Endodermal cell (in vitro differentiated cells): ENCODE results near the gene ZNF423. TPM values are rescaled to one million over a fixed set of nuclear protein-coding genes. Genes with fewer than 3 reads are reported as not detected.

Experiments used
- DNase-seq: peaks from one replicate; pipeline ENCODE4 v3.0.0-alpha.2; 2017
- H3K27ac ChIP-seq: 2 replicates; pipeline ENCODE4 v1.5.1; 2013; ENCODE audit warnings: mild to moderate bottlenecking, low read depth, low read length, moderate library complexity
- H3K27me3 ChIP-seq: 2 replicates; pipeline ENCODE4 v1.6.1; 2013; ENCODE audit warnings: mild to moderate bottlenecking, low read length, moderate library complexity; ENCODE audit not compliant: insufficient read depth, control insufficient read depth, poor library complexity, severe bottlenecking
- H3K36me3 ChIP-seq: 2 replicates; pipeline ENCODE4 v1.7.0; 2013; ENCODE audit warnings: mild to moderate bottlenecking, low read length, moderate library complexity; ENCODE audit not compliant: control insufficient read depth, insufficient read depth
- H3K4me1 ChIP-seq: one replicate; pipeline ENCODE4 v1.7.0; 2013; ENCODE audit warnings: low read length; ENCODE audit not compliant: control insufficient read depth, insufficient read depth
- H3K4me3 ChIP-seq: 2 replicates; pipeline ENCODE4 v1.5.1; 2013; ENCODE audit warnings: mild to moderate bottlenecking, low read length, moderate library complexity
- H3K9ac ChIP-seq: 2 replicates; pipeline ENCODE4 v1.6.1; 2013; ENCODE audit warnings: mild to moderate bottlenecking, low read length, moderate library complexity; ENCODE audit not compliant: poor library complexity, severe bottlenecking; ENCODE audit errors: extremely low read depth
- H3K9me3 ChIP-seq: 2 replicates; pipeline ENCODE4 v1.6.1; 2013; ENCODE audit warnings: mild to moderate bottlenecking, low read length, moderate library complexity; ENCODE audit not compliant: control insufficient read depth
- H3K27ac Mint-ChIP-seq: 2 replicates; pipeline ENCODE4 v1.8.0; 2020; ENCODE audit warnings: mixed read lengths
- H3K27me3 Mint-ChIP-seq: 2 replicates; pipeline ENCODE4 v1.8.0; 2021; ENCODE audit warnings: mild to moderate bottlenecking, mixed read lengths; ENCODE audit not compliant: insufficient read depth
- H3K36me3 Mint-ChIP-seq: 2 replicates; pipeline ENCODE4 v1.8.0; 2020; ENCODE audit warnings: low read depth, mixed read lengths
- H3K4me1 Mint-ChIP-seq: 2 replicates; pipeline ENCODE4 v1.8.0; 2020; ENCODE audit warnings: mixed read lengths
- H3K4me3 Mint-ChIP-seq: 2 replicates; pipeline ENCODE4 v1.8.0; 2020; ENCODE audit warnings: mild to moderate bottlenecking, moderate library complexity, mixed read lengths
- H3K9me3 Mint-ChIP-seq: 2 replicates; pipeline ENCODE4 v1.8.0; 2020; ENCODE audit warnings: mild to moderate bottlenecking, mixed read lengths
- WGBS, 2 experiments: methylation state at CpG; one replicate each; pipeline versions ENCODE4 v1.1.5 to v1.1.7; 2013; ENCODE audit warnings: missing lambda C conversion rate in 2 of 2, mixed read lengths in 1 of 2; ENCODE audit not compliant: insufficient coverage in 1 of 2, insufficient read length in 1 of 2; 5-methylcytosine and 5-hydroxymethylcytosine counted together
- total RNA-seq, 2 donors: library from RNA; stranded (reverse); fragmentation: NEBNext Ultra II Directional in 1 of 2; extraction: Animal tissue kit (Norgen Biotek cat#: 25700) in 1 of 2; gene quantifications; 2 replicates in 1 of 2; 3 replicates in 1 of 2; pipeline ENCODE4 v1.2.1, GENCODE V29; 2021
- TF ChIP-seq, protein P1 (sequence below): fragments of 200-600 bp; sonication (generic); conservative IDR thresholded peaks from 2 replicates; pipeline ENCODE4 v1.5.0; 2021; ENCODE audit warnings: antibody characterized with exemption, mild to moderate bottlenecking

ZNF423 gene
- total RNA-seq, 2 donors from 2014 or later = 30.3 to 41.9 TPM

DNA sequence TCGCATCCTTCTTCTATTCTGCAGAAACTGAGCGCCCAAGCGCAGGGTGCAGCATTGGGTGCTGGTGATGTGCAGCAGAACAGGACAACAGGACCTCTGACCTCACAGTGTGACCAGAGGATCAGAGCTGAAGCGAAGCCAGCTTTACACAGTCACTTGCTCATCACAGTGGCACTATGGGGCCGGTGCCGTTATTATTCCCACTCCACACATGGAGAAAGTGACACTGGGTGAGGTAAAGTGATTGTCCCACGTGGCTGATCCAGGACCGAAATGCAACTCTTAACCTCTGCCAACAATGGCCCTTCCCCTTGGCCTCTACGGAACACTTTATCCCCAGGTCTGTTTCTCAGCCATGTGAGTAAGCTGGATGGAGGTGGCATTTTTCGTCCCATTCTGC is 311.1 kb downstream of the ZNF423 start:
- H3K9ac ChIP-seq = no peak overlapping the region
- H3K9me3 ChIP-seq = no peaks in the 10 kb centered on the region
- no peak overlapping the region for H3K27ac ChIP-seq
- DNase-seq = no peak
- TF ChIP-seq, protein P1, sequence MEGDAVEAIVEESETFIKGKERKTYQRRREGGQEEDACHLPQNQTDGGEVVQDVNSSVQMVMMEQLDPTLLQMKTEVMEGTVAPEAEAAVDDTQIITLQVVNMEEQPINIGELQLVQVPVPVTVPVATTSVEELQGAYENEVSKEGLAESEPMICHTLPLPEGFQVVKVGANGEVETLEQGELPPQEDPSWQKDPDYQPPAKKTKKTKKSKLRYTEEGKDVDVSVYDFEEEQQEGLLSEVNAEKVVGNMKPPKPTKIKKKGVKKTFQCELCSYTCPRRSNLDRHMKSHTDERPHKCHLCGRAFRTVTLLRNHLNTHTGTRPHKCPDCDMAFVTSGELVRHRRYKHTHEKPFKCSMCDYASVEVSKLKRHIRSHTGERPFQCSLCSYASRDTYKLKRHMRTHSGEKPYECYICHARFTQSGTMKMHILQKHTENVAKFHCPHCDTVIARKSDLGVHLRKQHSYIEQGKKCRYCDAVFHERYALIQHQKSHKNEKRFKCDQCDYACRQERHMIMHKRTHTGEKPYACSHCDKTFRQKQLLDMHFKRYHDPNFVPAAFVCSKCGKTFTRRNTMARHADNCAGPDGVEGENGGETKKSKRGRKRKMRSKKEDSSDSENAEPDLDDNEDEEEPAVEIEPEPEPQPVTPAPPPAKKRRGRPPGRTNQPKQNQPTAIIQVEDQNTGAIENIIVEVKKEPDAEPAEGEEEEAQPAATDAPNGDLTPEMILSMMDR = no peak
- H3K27ac Mint-ChIP-seq = no peak overlapping the region
- no peaks in the 10 kb centered on the region for H3K27me3 Mint-ChIP-seq
- peaks cover 3% of the 10 kb centered on the region for H3K36me3 Mint-ChIP-seq
- no peaks in the 10 kb centered on the region for H3K9me3 Mint-ChIP-seq
- no peaks in the 10 kb centered on the region for H3K36me3 ChIP-seq
- 92 to 93% methylated on average over 6 to 10 of the region's 10 CpGs for WGBS, 2 experiments
- no peak overlapping the region for H3K4me3 ChIP-seq
- H3K4me3 Mint-ChIP-seq = no peak overlapping the region
- peaks cover 5% of the 10 kb centered on the region for H3K4me1 ChIP-seq
- peaks cover 31% of the 10 kb centered on the region for H3K4me1 Mint-ChIP-seq
- no peaks in the 10 kb centered on the region for H3K27me3 ChIP-seq

- Histone ChIP-seq H3K4me1 (peaks cover 5% of the 10 kb centered on the region), H3K36me3 (no peaks in the 10 kb centered on the region), H3K27ac (peak overlapping the region; percentile 72), H3K9ac (no peak overlapping the region), H3K9me3 (no peaks in the 10 kb centered on the region), H3K27me3 (no peaks in the 10 kb centered on the region), H3K4me3 (no peak overlapping the region)
- H3K4me1 Mint-ChIP-seq = peaks cover 28% of the 10 kb centered on the region
- no peaks in the 10 kb centered on the region for H3K27me3 Mint-ChIP-seq
- 92% methylated on average over 5 to 15 of the region's 15 CpGs for WGBS, 2 experiments
- no peaks in the 10 kb centered on the region for H3K9me3 Mint-ChIP-seq
- peaks cover 3% of the 10 kb centered on the region for H3K36me3 Mint-ChIP-seq
- DNase-seq = no peak
- TF ChIP-seq, protein P1 = no peak
- no peak overlapping the region for H3K27ac Mint-ChIP-seq
- H3K4me3 Mint-ChIP-seq = no peak overlapping the region
Measured at GRCh38 chr16:49543631-49543946, 312.3 kb downstream of the ZNF423 start.

GRCh38 chr16:49542946-49543630 is 312.8 kb downstream of the ZNF423 start:
- peaks cover 29% of the 10 kb centered on the region for H3K4me1 Mint-ChIP-seq
- DNase-seq = no peak
- TF ChIP-seq, protein P1 = no peak
- no peaks in the 10 kb centered on the region for H3K9me3 ChIP-seq
- no peak overlapping the region for H3K9ac ChIP-seq
- no peak overlapping the region for H3K4me3 Mint-ChIP-seq
- 84% methylated on average over 7 to 13 of the region's 13 CpGs for WGBS, 2 experiments
- H3K36me3 Mint-ChIP-seq = peaks cover 3% of the 10 kb centered on the region
- H3K27ac ChIP-seq = peak overlapping the region; percentile 72
- H3K27ac Mint-ChIP-seq = no peak overlapping the region
- no peaks in the 10 kb centered on the region for H3K27me3 ChIP-seq
- H3K27me3 Mint-ChIP-seq = no peaks in the 10 kb centered on the region
- H3K36me3 ChIP-seq = no peaks in the 10 kb centered on the region
- no peaks in the 10 kb centered on the region for H3K9me3 Mint-ChIP-seq
- no peak overlapping the region for H3K4me3 ChIP-seq
- H3K4me1 ChIP-seq = peaks cover 5% of the 10 kb centered on the region
